Fibroblast of lung (primary cell): ENCODE data around the gene CIZ1. TPM values are rescaled to one million over a fixed set of nuclear protein-coding genes. Genes with fewer than 3 reads are reported as not detected.

Source experiments
- DNase-seq, 2 donors: peaks; one replicate each; pipeline versions ENCODE4 v3.0.0 to v3.0.0-alpha.2; 2010; ENCODE audit warnings: low read depth in 2 of 2
- H2AFZ ChIP-seq: 2 replicates; pipeline ENCODE4 v1.5.1; 2012; ENCODE audit warnings: low read length, control low read depth, inconsistent platforms
- H3K27ac ChIP-seq: 2 replicates; pipeline ENCODE4 v1.5.1; 2011; ENCODE audit warnings: low read length, control low read depth; ENCODE audit not compliant: insufficient read depth
- H3K27me3 ChIP-seq: 2 replicates; pipeline ENCODE4 v1.5.1; 2011; ENCODE audit warnings: mild to moderate bottlenecking, low read length; ENCODE audit not compliant: control insufficient read depth, insufficient read depth
- H3K36me3 ChIP-seq: 2 replicates; pipeline ENCODE4 v1.5.1; 2011; ENCODE audit warnings: low read length; ENCODE audit not compliant: control insufficient read depth, insufficient read depth
- H3K4me1 ChIP-seq: 2 replicates; pipeline ENCODE4 v1.5.1; 2011; ENCODE audit warnings: low read length; ENCODE audit not compliant: control insufficient read depth, insufficient read depth; ENCODE audit errors: extremely low read depth
- H3K4me2 ChIP-seq: 2 replicates; pipeline ENCODE4 v1.5.1; 2011; ENCODE audit warnings: low read length, control low read depth; ENCODE audit not compliant: insufficient read depth; ENCODE audit errors: extremely low read depth
- H3K4me3 ChIP-seq, 4 experiments: fragments of 200-600 bp in 1 of 4; sonication (generic) in 1 of 4; replicated peaks in 1 of 4; 2 replicates each; pipeline ENCODE4 v1.5.1; 2011 to 2016; ENCODE audit warnings: low read length in 4 of 4, low read depth in 3 of 4, mild to moderate bottlenecking in 3 of 4, control low read depth in 2 of 4, inconsistent platforms in 1 of 4, mixed read lengths in 1 of 4; ENCODE audit not compliant: insufficient read depth in 1 of 4; ENCODE audit errors: control extremely low read depth in 1 of 4
- H3K79me2 ChIP-seq: 2 replicates; pipeline ENCODE4 v1.5.1; 2012; ENCODE audit warnings: mild to moderate bottlenecking, low read length, inconsistent platforms; ENCODE audit not compliant: control insufficient read depth, insufficient read depth
- H3K9ac ChIP-seq: 2 replicates; pipeline ENCODE4 v1.5.1; 2011; ENCODE audit warnings: mild to moderate bottlenecking, low read length, control low read depth; ENCODE audit not compliant: insufficient read depth
- H3K9me3 ChIP-seq: 2 replicates; pipeline ENCODE4 v1.5.1; 2012; ENCODE audit warnings: low read depth, low read length; ENCODE audit not compliant: control insufficient read depth, insufficient read depth
- H4K20me1 ChIP-seq: 2 replicates; pipeline ENCODE4 v1.5.1; 2011; ENCODE audit warnings: low read length; ENCODE audit not compliant: control insufficient read depth, insufficient read depth; ENCODE audit errors: extremely low read depth
- CTCF ChIP-seq, 2 donors: IDR thresholded peaks in 1 of 2; conservative IDR thresholded peaks in 1 of 2; 1 replicate in 1 of 2; 2 replicates in 1 of 2; pipeline ENCODE4 v1.5.1; 2011 to 2012; ENCODE audit warnings: low read length in 2 of 2, control low read depth in 1 of 2, inconsistent platforms in 1 of 2, low read depth in 1 of 2, mild to moderate bottlenecking in 1 of 2
- EZH2 ChIP-seq: IDR thresholded peaks from 2 replicates; pipeline ENCODE4 v1.5.1; 2012; ENCODE audit warnings: low read length, control low read depth, mild to moderate bottlenecking; ENCODE audit errors: missing control alignments
- polyA plus RNA-seq, 2 donors: library from polyadenylated mRNA; depleted of rRNA in 1 of 2; stranded (reverse) in 1 of 2; unstranded in 1 of 2; fragments of >200 nt; gene quantifications; 2 replicates each; pipeline ENCODE4 v1.2.1, GENCODE V29; 2011 to 2012; ENCODE audit warnings: missing spikeins in 1 of 2
- total RNA-seq: library from RNA; depleted of rRNA; stranded (reverse); fragments of >200 nt; gene quantifications from 2 replicates; pipeline ENCODE4 v1.2.1, GENCODE V29; 2014

The CIZ1 gene
- total and polyA plus RNA-seq, 2 donors (not counting 1 experiment from before 2014, with no cell fraction given): 26.1 to 27.2 TPM

GRCh38 chr9:128144239-128145181, 46.9 kb downstream of the CIZ1 start:
- H3K9me3 ChIP-seq: no peaks in the 10 kb centered on the region
- TF ChIP-seq EZH2 (no peak), CTCF (conservative IDR thresholded peaks at IDR 0.05 in 1 of 2, IDR thresholded peaks at IDR 0.05 in 1 of 2; ENCODE audit: low read depth in 1 of 2, low read length in 2 of 2) (no peak)
- H3K9ac ChIP-seq: no peak overlapping the region
- no peak overlapping the region for H3K4me2 ChIP-seq
- no peaks in the 10 kb centered on the region for H4K20me1 ChIP-seq
- peaks cover 7% of the 10 kb centered on the region for H3K27me3 ChIP-seq
- DNase-seq: no peak
- no peaks in the 10 kb centered on the region for H3K36me3 ChIP-seq
- no peaks in the 10 kb centered on the region for H3K4me1 ChIP-seq
- H3K4me3 ChIP-seq: no peak overlapping the region
- H3K79me2 ChIP-seq: no peaks in the 10 kb centered on the region
- H2AFZ ChIP-seq: no peak overlapping the region
- no peak overlapping the region for H3K27ac ChIP-seq

GRCh38 chr9:128143525-128144238, 47.7 kb downstream of the CIZ1 start:
- no peak overlapping the region for H2AFZ ChIP-seq
- TF ChIP-seq CTCF (conservative IDR thresholded peaks at IDR 0.05 in 1 of 2, IDR thresholded peaks at IDR 0.05 in 1 of 2; ENCODE audit: low read depth in 1 of 2, low read length in 2 of 2) (no peak), EZH2 (no peak)
- H3K4me1 ChIP-seq: no peaks in the 10 kb centered on the region
- no peak overlapping the region for H3K9ac ChIP-seq
- no peaks in the 10 kb centered on the region for H3K36me3 ChIP-seq
- H3K4me2 ChIP-seq: no peak overlapping the region
- H4K20me1 ChIP-seq: no peaks in the 10 kb centered on the region
- no peaks in the 10 kb centered on the region for H3K79me2 ChIP-seq
- no peak overlapping the region for H3K4me3 ChIP-seq
- H3K27me3 ChIP-seq: peaks cover 7% of the 10 kb centered on the region
- no peak for DNase-seq
- no peaks in the 10 kb centered on the region for H3K9me3 ChIP-seq
- H3K27ac ChIP-seq: no peak overlapping the region

DNA sequence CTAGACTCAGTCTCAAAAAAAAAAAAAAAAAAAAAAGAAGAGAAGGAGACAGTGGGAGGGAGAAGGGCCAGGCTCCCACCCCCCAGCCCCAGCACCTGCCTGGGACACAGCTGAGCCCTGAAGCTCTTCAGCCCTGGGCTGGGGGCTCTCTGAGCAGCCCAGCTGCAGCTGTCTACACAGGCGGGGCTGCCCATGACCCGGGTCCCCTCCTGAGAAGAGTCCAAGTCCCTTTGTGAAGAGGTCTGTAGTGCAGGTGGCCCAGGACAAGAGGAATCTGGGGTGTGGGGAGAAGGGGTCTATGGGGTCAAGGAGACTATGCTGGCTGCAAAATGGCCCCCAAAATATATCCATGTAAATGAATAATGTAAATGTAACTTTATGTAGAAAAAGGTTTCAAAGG, 48.8 kb downstream of the CIZ1 start:
- no peak overlapping the region for H2AFZ ChIP-seq
- DNase-seq: no peak
- no peaks in the 10 kb centered on the region for H3K9me3 ChIP-seq
- H3K4me3 ChIP-seq: no peak overlapping the region
- H3K36me3 ChIP-seq: no peaks in the 10 kb centered on the region
- H3K27ac ChIP-seq: no peak overlapping the region
- no peaks in the 10 kb centered on the region for H3K79me2 ChIP-seq
- H3K4me1 ChIP-seq: no peaks in the 10 kb centered on the region
- H3K9ac ChIP-seq: no peak overlapping the region
- no peak overlapping the region for H3K4me2 ChIP-seq
- no peaks in the 10 kb centered on the region for H4K20me1 ChIP-seq
- TF ChIP-seq CTCF (conservative IDR thresholded peaks at IDR 0.05 in 1 of 2, IDR thresholded peaks at IDR 0.05 in 1 of 2; ENCODE audit: low read depth in 1 of 2, low read length in 2 of 2) (no peak), EZH2 (no peak)
- H3K27me3 ChIP-seq: peaks cover 7% of the 10 kb centered on the region
